ENCODE data around the gene SLC24A4.

SLC24A4 gene

GRCh38 chr14:92466059-92466458, 143.1 kb downstream of the SLC24A4 start:
- H3K4me3 ChIP-seq (ENCODE audit: low read depth, low read length): no peak overlapping the region
- CTCF ChIA-PET: interaction anchor here (0.7 to 1.4 kb wide), 2 partner anchors 77 to 221 kb away, joined by 4 to 5 read pairs; no protein-coding TSS in a partner anchor
- no peaks in the 10 kb centered on the region for H3K36me3 ChIP-seq (ENCODE audit: control insufficient read depth in 2 of 2, insufficient read depth in 1 of 2, low read length in 2 of 2)
- no peak overlapping the region for H3K27ac ChIP-seq (ENCODE audit: extremely low read depth, low read depth, low read length)
- POLR2A ChIA-PET: no interaction called here
- no peaks in the 10 kb centered on the region for H3K4me1 ChIP-seq (ENCODE audit: control insufficient read depth, insufficient read depth, low read length)
- H3K9me3 ChIP-seq (ENCODE audit: control insufficient read depth, insufficient read depth, low read depth, low read length): no peaks in the 10 kb centered on the region
- TF ChIP-seq ZNF645 (tag by site-specific recombination; IDR thresholded peaks at IDR 0.05) (no peak), HOXD13 (CRISPR knock-in tag; IDR thresholded peaks at IDR 0.05; ENCODE audit: borderline replicate concordance) (no peak), ZNF221 (tag by site-specific recombination; IDR thresholded peaks at IDR 0.05; ENCODE audit: borderline replicate concordance) (no peak), ZNF621 (tag by site-specific recombination; IDR thresholded peaks at IDR 0.05) (no peak), HOXA7 (CRISPR knock-in tag; IDR thresholded peaks at IDR 0.05; ENCODE audit: borderline replicate concordance) (no peak), PRDM1 (tag by site-specific recombination; IDR thresholded peaks at IDR 0.05) (no peak), ZNF248 (tag by site-specific recombination; IDR thresholded peaks at IDR 0.05) (no peak), ZNF692 (tag by site-specific recombination; IDR thresholded peaks at IDR 0.05) (no peak), SALL2 (tag by site-specific recombination; IDR thresholded peaks at IDR 0.05; ENCODE audit: borderline replicate concordance) (no peak), ZFP3 (tag by site-specific recombination; IDR thresholded peaks at IDR 0.05; ENCODE audit: low read depth) (no peak), KLF17 (tag by site-specific recombination; IDR thresholded peaks at IDR 0.05) (no peak), ZNF473 (tag by site-specific recombination; IDR thresholded peaks at IDR 0.05) (no peak), PATZ1 (tag by site-specific recombination; IDR thresholded peaks at IDR 0.05) (no peak), ZNF530 (tag by site-specific recombination; IDR thresholded peaks at IDR 0.05; ENCODE audit: low read depth) (no peak), ZNF362 (tag by site-specific recombination; IDR thresholded peaks at IDR 0.05) (no peak), PBX3 (CRISPR knock-in tag; IDR thresholded peaks at IDR 0.05) (no peak), ZNF660 (tag by site-specific recombination; IDR thresholded peaks at IDR 0.05) (no peak)

- H3K36me3 ChIP-seq (ENCODE audit: control insufficient read depth in 2 of 2, insufficient read depth in 1 of 2, low read length in 2 of 2): no peaks in the 10 kb centered on the region
- POLR2A ChIA-PET: no interaction called here
- TF ChIP-seq HOXA7 (CRISPR knock-in tag; IDR thresholded peaks at IDR 0.05; ENCODE audit: borderline replicate concordance): no peak
- H3K4me3 ChIP-seq (ENCODE audit: low read depth, low read length): no peak overlapping the region
- no peaks in the 10 kb centered on the region for H3K9me3 ChIP-seq (ENCODE audit: control insufficient read depth, insufficient read depth, low read depth, low read length)
- H3K4me1 ChIP-seq (ENCODE audit: control insufficient read depth, insufficient read depth, low read length): no peaks in the 10 kb centered on the region
- CTCF ChIA-PET: no interaction called here
- H3K27ac ChIP-seq (ENCODE audit: extremely low read depth, low read depth, low read length): no peak overlapping the region
Measured at GRCh38 chr14:92469515-92469914, 146.6 kb downstream of the SLC24A4 start.

Measured in HEK293 (cell line).